Measurements from ENCODE around the gene BID.

- TF ChIP-seq GATA3 (IDR thresholded peaks at IDR 0.05; ENCODE audit: low read depth, low read length) = no peak
- TF ChIP-seq GATA2 (IDR thresholded peaks at IDR 0.05; ENCODE audit: low read depth, low read length) = no peak
Measured at GRCh38 chr22:17712441-17712840, 61.8 kb downstream of the BID start.
